ENCODE results near the gene MAGEA2. TPM values are rescaled to one million over a fixed set of nuclear protein-coding genes. Genes with fewer than 3 reads are reported as not detected.
"Not testable (repeated sequence)": the region's sequence is repeated elsewhere in the genome, so short reads cannot be mapped to it uniquely, and the experiment has no call there.

Gene MAGEA2
- polyA plus RNA-seq, 3 donors = not detected

- H3K4me2 ChIP-seq (replicated peaks; ENCODE audit: extremely low read depth, low read length, poor library complexity, severe bottlenecking); H3K9ac ChIP-seq (ENCODE audit: insufficient read depth, low read length, poor library complexity, severe bottlenecking); H3K27ac ChIP-seq (ENCODE audit: low read depth in 1 of 2, low read length in 2 of 2); H3K9me3 Mint-ChIP-seq; H3K4me3 ChIP-seq (replicated peaks in 1 of 3; ENCODE audit: low read depth in 2 of 3, low read length in 3 of 3); H3K27me3 ChIP-seq (ENCODE audit: control insufficient read depth in 2 of 2, insufficient read depth in 2 of 2, low read length in 2 of 2); H3K36me3 ChIP-seq (replicated peaks in 1 of 2; ENCODE audit: control insufficient read depth in 1 of 2, insufficient read depth in 2 of 2, low read length in 2 of 2); H4K20me1 ChIP-seq (ENCODE audit: insufficient read depth, low read length); H3K27me3 Mint-ChIP-seq (ENCODE audit: low read depth in 3 of 3); H3K9me3 ChIP-seq (replicated peaks in 1 of 2; ENCODE audit: control insufficient read depth in 1 of 2, insufficient read depth in 1 of 2, low read length in 2 of 2); H3K79me2 ChIP-seq (ENCODE audit: insufficient read depth, low read length); H3K27ac Mint-ChIP-seq; H3K4me1 ChIP-seq (ENCODE audit: control insufficient read depth in 1 of 2, insufficient read depth in 2 of 2, low read length in 2 of 2); DNase-seq; H3K36me3 Mint-ChIP-seq; H3K4me3 Mint-ChIP-seq; H3K4me1 Mint-ChIP-seq; intact Hi-C loops (cut with micrococcal nuclease); H2AFZ ChIP-seq (ENCODE audit: insufficient read depth, low read depth, low read length, poor library complexity, severe bottlenecking): not testable (repeated sequence)
- WGBS (ENCODE audit: insufficient coverage) = no CpG with 5 or more reads among the region's 5 CpGs
Observed at GRCh38 chrX:152713195-152713594, 40.4 kb downstream of the MAGEA2 start.

DNA sequence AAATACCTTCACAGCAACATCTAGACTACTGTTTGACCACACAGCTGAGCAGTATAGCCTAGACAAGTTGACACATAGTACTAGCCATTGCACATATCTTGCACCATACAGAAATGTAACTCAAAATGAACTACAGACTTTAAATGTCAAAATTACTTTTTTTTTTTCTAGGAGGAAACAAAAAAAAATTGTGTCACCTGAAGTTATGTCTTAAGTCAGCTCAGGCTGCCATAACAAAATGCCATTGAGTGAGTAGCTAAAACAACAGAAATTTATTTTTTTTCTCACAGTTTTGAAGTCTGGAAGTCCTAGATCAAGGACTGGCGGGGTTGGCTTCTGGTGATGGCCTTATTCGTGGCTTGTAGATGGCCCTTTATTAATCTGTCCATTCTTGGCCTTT, 44.5 kb downstream of the MAGEA2 start, which contains the start of gene CSAG2:
TSS of gene CSAG2 (minus strand) at position 101 of the 400 bp plus-strand sequence. CDS start 161 bp downstream, outside the sequence.
- no CpG with 5 or more reads among the region's 2 CpGs for WGBS (ENCODE audit: insufficient coverage)
- H2AFZ ChIP-seq (ENCODE audit: insufficient read depth, low read depth, low read length, poor library complexity, severe bottlenecking); H3K27me3 ChIP-seq (ENCODE audit: control insufficient read depth in 2 of 2, insufficient read depth in 2 of 2, low read length in 2 of 2); H3K27ac ChIP-seq (ENCODE audit: low read depth in 1 of 2, low read length in 2 of 2); H3K36me3 Mint-ChIP-seq; H4K20me1 ChIP-seq (ENCODE audit: insufficient read depth, low read length); H3K27me3 Mint-ChIP-seq (ENCODE audit: low read depth in 3 of 3); H3K9me3 Mint-ChIP-seq; H3K4me2 ChIP-seq (replicated peaks; ENCODE audit: extremely low read depth, low read length, poor library complexity, severe bottlenecking); DNase-seq; H3K27ac Mint-ChIP-seq; H3K79me2 ChIP-seq (ENCODE audit: insufficient read depth, low read length); H3K4me3 ChIP-seq (replicated peaks in 1 of 3; ENCODE audit: low read depth in 2 of 3, low read length in 3 of 3); H3K4me1 ChIP-seq (ENCODE audit: control insufficient read depth in 1 of 2, insufficient read depth in 2 of 2, low read length in 2 of 2); H3K36me3 ChIP-seq (replicated peaks in 1 of 2; ENCODE audit: control insufficient read depth in 1 of 2, insufficient read depth in 2 of 2, low read length in 2 of 2); intact Hi-C loops (cut with micrococcal nuclease); H3K9me3 ChIP-seq (replicated peaks in 1 of 2; ENCODE audit: control insufficient read depth in 1 of 2, insufficient read depth in 1 of 2, low read length in 2 of 2); H3K4me1 Mint-ChIP-seq; H3K4me3 Mint-ChIP-seq; H3K9ac ChIP-seq (ENCODE audit: insufficient read depth, low read length, poor library complexity, severe bottlenecking): not testable (repeated sequence)

DNA sequence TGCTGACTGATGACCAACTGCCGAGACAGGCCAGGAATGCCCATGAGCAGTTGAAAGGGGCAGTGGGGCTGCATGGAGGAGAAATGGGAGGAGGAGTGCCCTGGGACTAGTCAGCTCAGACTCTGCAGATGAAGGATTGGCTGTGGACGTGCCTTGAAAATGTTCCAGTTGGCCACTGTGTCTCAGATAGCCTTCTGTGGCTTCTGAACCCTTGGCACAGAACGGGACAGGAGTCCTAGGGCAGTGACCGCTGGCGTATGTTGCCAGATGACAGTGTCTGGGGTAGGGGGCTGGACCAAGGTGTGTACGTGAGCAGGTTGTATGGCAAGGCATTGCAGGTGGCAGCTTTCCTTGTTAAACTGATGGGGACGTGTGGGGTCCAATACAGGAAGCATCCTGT, 47.1 kb downstream of the MAGEA2 start:
- DNase-seq; H3K79me2 ChIP-seq (ENCODE audit: insufficient read depth, low read length); H3K9me3 Mint-ChIP-seq; H3K27me3 Mint-ChIP-seq (ENCODE audit: low read depth in 3 of 3); H3K36me3 ChIP-seq (replicated peaks in 1 of 2; ENCODE audit: control insufficient read depth in 1 of 2, insufficient read depth in 2 of 2, low read length in 2 of 2); H3K27me3 ChIP-seq (ENCODE audit: control insufficient read depth in 2 of 2, insufficient read depth in 2 of 2, low read length in 2 of 2); H3K4me3 Mint-ChIP-seq; H3K4me1 Mint-ChIP-seq; H3K4me2 ChIP-seq (replicated peaks; ENCODE audit: extremely low read depth, low read length, poor library complexity, severe bottlenecking); H3K4me1 ChIP-seq (ENCODE audit: control insufficient read depth in 1 of 2, insufficient read depth in 2 of 2, low read length in 2 of 2); H3K4me3 ChIP-seq (replicated peaks in 1 of 3; ENCODE audit: low read depth in 2 of 3, low read length in 3 of 3); H2AFZ ChIP-seq (ENCODE audit: insufficient read depth, low read depth, low read length, poor library complexity, severe bottlenecking); H4K20me1 ChIP-seq (ENCODE audit: insufficient read depth, low read length); H3K9me3 ChIP-seq (replicated peaks in 1 of 2; ENCODE audit: control insufficient read depth in 1 of 2, insufficient read depth in 1 of 2, low read length in 2 of 2); intact Hi-C loops (cut with micrococcal nuclease); H3K27ac Mint-ChIP-seq; H3K36me3 Mint-ChIP-seq; H3K27ac ChIP-seq (ENCODE audit: low read depth in 1 of 2, low read length in 2 of 2); H3K9ac ChIP-seq (ENCODE audit: insufficient read depth, low read length, poor library complexity, severe bottlenecking): not testable (repeated sequence)
- WGBS (ENCODE audit: insufficient coverage) = no CpG with 5 or more reads among the region's 7 CpGs

- H3K27me3 ChIP-seq (ENCODE audit: control insufficient read depth in 2 of 2, insufficient read depth in 2 of 2, low read length in 2 of 2); H3K27ac ChIP-seq (ENCODE audit: low read depth in 1 of 2, low read length in 2 of 2); H3K27me3 Mint-ChIP-seq (ENCODE audit: low read depth in 3 of 3); intact Hi-C loops (cut with micrococcal nuclease); H2AFZ ChIP-seq (ENCODE audit: insufficient read depth, low read depth, low read length, poor library complexity, severe bottlenecking); H3K27ac Mint-ChIP-seq; H3K79me2 ChIP-seq (ENCODE audit: insufficient read depth, low read length); DNase-seq; H3K4me2 ChIP-seq (replicated peaks; ENCODE audit: extremely low read depth, low read length, poor library complexity, severe bottlenecking); H3K36me3 Mint-ChIP-seq; H4K20me1 ChIP-seq (ENCODE audit: insufficient read depth, low read length); H3K9me3 ChIP-seq (replicated peaks in 1 of 2; ENCODE audit: control insufficient read depth in 1 of 2, insufficient read depth in 1 of 2, low read length in 2 of 2); H3K4me1 ChIP-seq (ENCODE audit: control insufficient read depth in 1 of 2, insufficient read depth in 2 of 2, low read length in 2 of 2); H3K4me1 Mint-ChIP-seq; H3K4me3 Mint-ChIP-seq; H3K36me3 ChIP-seq (replicated peaks in 1 of 2; ENCODE audit: control insufficient read depth in 1 of 2, insufficient read depth in 2 of 2, low read length in 2 of 2); H3K4me3 ChIP-seq (replicated peaks in 1 of 3; ENCODE audit: low read depth in 2 of 3, low read length in 3 of 3); H3K9ac ChIP-seq (ENCODE audit: insufficient read depth, low read length, poor library complexity, severe bottlenecking); H3K9me3 Mint-ChIP-seq: not testable (repeated sequence)
- no CpG with 5 or more reads among the region's 5 CpGs for WGBS (ENCODE audit: insufficient coverage)
Observed at GRCh38 chrX:152700390-152700789, 53.3 kb downstream of the MAGEA2 start.

Measured in CD14-positive monocyte (primary cell).